ENCODE data around the gene BCAS3. TPM values are rescaled to one million over a fixed set of nuclear protein-coding genes. Genes with fewer than 3 reads are reported as not detected.

Gene BCAS3
- total and polyA plus RNA-seq, 10 donors, result 3.7 to 56.0 (median 42.3) TPM

DNA sequence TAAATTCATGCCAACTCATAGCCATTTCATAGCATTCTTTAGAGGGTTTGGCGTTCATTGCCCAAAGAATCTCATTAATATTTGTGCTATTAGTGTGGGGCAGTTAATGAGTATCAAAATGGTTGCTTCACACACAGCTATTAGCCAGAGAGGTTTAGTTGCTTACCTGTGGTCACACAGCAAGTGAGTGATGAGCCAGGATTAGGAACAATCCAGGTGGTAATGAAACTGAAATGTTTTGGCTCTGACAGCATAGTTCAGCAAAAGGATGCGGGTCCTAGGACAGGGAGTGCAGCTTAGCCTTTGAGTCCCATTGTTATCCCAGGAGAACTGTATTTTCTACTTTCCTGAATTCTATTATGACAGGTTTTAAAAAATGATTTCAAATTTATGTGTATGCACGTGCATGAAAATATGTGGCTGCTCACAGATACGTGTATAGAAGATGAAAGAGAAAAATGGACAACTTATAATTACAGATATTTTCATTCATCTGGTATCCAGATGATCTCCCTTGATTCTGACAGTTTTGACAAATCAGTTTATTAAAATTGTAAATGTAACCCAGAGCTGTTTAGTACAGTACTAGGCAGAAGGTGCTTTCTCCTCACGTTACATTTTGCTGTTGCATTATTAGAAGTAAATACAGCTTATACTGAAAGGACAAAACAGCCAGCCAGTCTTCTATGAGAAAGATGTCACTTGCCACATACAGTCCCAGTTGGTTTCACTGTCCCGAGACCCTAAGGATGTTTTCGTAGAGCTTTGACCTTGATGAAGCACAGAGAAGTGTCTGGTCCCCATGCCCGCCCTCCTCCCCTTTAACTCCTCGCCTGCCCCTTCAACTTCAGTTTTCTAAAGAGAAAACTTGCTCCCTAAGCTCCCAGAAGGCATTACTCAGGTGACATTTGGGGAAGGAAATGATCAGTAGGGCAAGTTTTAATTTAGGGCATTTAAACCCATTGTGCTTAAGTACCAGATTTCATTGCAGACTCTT, 622.2 kb downstream of the BCAS3 start:
- H3K9me3 ChIP-seq, result no peaks in the 10 kb centered on the region
- no peak overlapping the region for H3K4me3 ChIP-seq
- H3K27me3 ChIP-seq (replicated peaks in 1 of 7), result no peaks in the 10 kb centered on the region
- intact Hi-C loops (cut with DNase I; ENCODE audit: low total_unique reads), result no loop called here
- H3K4me1 ChIP-seq, result no peaks in the 10 kb centered on the region
- H3K36me3 ChIP-seq, result no peaks in the 10 kb centered on the region
- TF ChIP-seq, protein P1, sequence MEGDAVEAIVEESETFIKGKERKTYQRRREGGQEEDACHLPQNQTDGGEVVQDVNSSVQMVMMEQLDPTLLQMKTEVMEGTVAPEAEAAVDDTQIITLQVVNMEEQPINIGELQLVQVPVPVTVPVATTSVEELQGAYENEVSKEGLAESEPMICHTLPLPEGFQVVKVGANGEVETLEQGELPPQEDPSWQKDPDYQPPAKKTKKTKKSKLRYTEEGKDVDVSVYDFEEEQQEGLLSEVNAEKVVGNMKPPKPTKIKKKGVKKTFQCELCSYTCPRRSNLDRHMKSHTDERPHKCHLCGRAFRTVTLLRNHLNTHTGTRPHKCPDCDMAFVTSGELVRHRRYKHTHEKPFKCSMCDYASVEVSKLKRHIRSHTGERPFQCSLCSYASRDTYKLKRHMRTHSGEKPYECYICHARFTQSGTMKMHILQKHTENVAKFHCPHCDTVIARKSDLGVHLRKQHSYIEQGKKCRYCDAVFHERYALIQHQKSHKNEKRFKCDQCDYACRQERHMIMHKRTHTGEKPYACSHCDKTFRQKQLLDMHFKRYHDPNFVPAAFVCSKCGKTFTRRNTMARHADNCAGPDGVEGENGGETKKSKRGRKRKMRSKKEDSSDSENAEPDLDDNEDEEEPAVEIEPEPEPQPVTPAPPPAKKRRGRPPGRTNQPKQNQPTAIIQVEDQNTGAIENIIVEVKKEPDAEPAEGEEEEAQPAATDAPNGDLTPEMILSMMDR (IDR thresholded peaks at IDR 0.05 in 8 of 11, conservative IDR thresholded peaks at IDR 0.05 in 3 of 11), result no peak
- TF ChIP-seq POLR2A (IDR thresholded peaks at IDR 0.05), result no peak
- no peak for TF ChIP-seq POLR2AphosphoS5 (IDR thresholded peaks at IDR 0.05)
- H3K27ac ChIP-seq, result no peak overlapping the region
- DNase-seq, result no peak
- 83 to 88% (median 87%) methylated on average over 9 of the region's 9 CpGs for WGBS, 5 donors

DNA sequence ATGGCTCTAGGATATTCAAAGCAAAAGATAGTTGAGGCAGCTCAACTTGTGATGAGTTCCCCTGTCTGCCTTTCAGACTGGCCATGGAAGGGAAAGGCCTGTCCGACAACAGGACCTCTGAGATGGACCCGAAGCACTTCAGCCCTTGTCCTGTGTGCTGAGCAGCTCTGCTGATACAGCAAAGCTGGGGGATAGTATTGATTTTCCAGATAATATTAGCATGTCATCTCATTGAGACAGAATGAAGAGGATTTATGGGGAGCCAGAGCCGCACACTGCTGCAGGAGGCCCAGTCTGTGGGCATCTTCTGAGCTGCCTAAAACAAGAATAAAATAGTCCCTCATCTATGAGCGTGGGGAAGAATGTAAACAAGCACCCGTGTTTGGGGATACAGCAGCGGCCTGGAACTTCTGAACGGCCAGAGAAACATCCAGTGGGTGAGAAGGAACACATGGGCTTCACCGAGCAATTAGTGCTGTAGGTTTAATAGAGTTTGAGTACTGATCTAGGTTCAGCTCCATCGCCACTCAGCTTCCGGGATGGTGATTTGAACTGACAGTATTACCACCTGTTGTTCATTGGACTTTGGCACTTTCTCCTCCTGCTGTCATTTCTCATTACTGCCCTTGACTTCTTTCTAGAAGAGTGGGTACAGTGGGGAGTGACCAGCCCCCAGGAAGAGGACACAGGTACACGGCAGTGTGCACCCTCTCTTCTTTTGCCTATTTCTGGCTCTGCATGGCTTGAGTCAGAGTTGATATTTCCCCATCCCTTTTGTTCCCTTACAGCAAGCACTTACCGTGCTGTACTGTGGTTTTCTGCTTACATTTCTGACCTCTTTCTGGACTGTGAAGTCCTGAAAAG, 625.5 kb downstream of the BCAS3 start:
- Histone ChIP-seq H3K27ac (no peak overlapping the region), H3K4me3 (no peak overlapping the region), H3K27me3 (replicated peaks in 1 of 7) (no peaks in the 10 kb centered on the region), H3K36me3 (no peaks in the 10 kb centered on the region), H3K9me3 (no peaks in the 10 kb centered on the region), H3K4me1 (no peaks in the 10 kb centered on the region)
- intact Hi-C loops (cut with DNase I; ENCODE audit: low total_unique reads), result no loop called here
- 85 to 92% (median 92%) methylated on average over 12 of the region's 12 CpGs for WGBS, 5 donors
- DNase-seq, result no peak
- no peak for TF ChIP-seq POLR2A (IDR thresholded peaks at IDR 0.05)
- TF ChIP-seq, protein P1 (IDR thresholded peaks at IDR 0.05 in 8 of 11, conservative IDR thresholded peaks at IDR 0.05 in 3 of 11), result no peak
- TF ChIP-seq POLR2AphosphoS5 (IDR thresholded peaks at IDR 0.05), result no peak

DNA sequence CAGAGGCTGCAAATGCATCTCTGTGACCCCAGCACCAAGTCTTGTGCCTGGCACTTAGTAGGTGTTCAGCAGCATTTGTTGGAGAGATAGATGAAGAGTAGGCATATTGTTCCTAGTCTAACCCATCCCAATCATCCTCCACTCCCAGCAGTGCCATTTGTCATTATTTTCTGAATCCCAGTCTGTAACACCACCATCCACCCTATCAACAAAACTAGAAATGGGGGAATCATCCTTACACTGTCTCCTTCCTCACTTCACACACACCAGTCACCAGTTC, 626.1 kb downstream of the BCAS3 start:
- Histone ChIP-seq H3K27ac (no peak overlapping the region), H3K9me3 (no peaks in the 10 kb centered on the region), H3K36me3 (no peaks in the 10 kb centered on the region), H3K27me3 (replicated peaks in 1 of 7) (no peaks in the 10 kb centered on the region), H3K4me1 (no peaks in the 10 kb centered on the region), H3K4me3 (no peak overlapping the region)
- DNase-seq, result no peak
- intact Hi-C loops (cut with DNase I; ENCODE audit: low total_unique reads), result no loop called here
- TF ChIP-seq POLR2A (IDR thresholded peaks at IDR 0.05), result no peak

DNA sequence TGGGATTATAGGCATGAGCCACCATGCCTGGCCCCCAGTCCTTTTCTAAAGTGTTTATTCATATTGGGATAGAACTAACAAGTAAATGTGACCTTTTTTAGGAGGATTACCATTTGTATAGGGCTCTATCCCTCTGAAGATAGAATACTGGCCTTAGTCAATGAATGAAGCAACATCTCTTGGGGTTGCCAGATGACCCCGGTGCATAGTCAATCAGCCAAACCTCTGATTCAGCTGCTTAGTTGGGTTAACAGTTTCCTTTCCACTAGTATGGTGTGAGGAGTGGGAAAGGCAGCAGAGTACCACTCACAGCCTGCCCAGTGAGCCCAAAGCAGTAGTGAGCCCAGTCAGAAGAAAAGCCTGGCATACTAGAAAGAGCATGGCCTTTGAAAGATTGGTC, 627.4 kb downstream of the BCAS3 start:
- Histone ChIP-seq H3K27ac (no peak overlapping the region), H3K9me3 (no peaks in the 10 kb centered on the region), H3K36me3 (no peaks in the 10 kb centered on the region), H3K27me3 (replicated peaks in 1 of 7) (no peaks in the 10 kb centered on the region), H3K4me3 (no peak overlapping the region), H3K4me1 (no peaks in the 10 kb centered on the region)
- TF ChIP-seq POLR2A (IDR thresholded peaks at IDR 0.05) (no peak), POLR2AphosphoS5 (IDR thresholded peaks at IDR 0.05) (no peak)
- TF ChIP-seq, protein P1 (IDR thresholded peaks at IDR 0.05 in 8 of 11, conservative IDR thresholded peaks at IDR 0.05 in 3 of 11), result no peak
- 69 to 87% (median 79%) methylated on average over 1 of the region's 1 CpG for WGBS, 5 donors
- DNase-seq, result no peak
- intact Hi-C loops (cut with DNase I; ENCODE audit: low total_unique reads), result no loop called here

Data from spleen (tissue), 11 donors.